Measurements from ENCODE around the gene ANKRD31. TPM values are rescaled to one million over a fixed set of nuclear protein-coding genes. Genes with fewer than 3 reads are reported as not detected.

The ANKRD31 gene
- total and polyA plus RNA-seq, 7 experiments from 2014 or later: 0.22 to 1.6 (median 0.59) TPM

DNA sequence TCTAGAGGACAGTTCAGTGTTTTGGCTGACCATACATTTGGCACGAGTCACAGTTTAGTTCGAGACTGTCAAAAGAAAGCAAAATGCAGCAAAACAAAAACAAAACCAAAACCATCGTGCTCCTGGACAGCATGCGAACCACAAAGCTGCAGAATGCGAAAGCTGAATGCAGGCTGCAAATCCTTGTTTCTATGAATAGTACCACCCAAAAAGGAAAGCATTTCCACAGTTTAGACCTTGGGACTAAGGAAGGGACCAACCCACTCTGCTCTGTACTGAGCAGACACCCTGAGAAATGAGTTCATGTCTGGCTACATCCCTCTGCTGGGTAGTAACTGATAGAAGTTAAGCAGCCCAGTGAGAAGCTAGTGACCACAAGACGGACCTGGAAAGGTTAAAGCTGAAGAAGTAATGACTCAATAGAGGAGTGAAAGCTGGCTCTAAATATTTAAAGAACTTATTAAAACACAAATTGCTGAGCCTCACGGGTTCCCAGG lies 188.2 kb downstream of the ANKRD31 start:
- H3K36me3 ChIP-seq (ENCODE audit: control insufficient read depth in 2 of 3, insufficient read depth in 3 of 3, low read length in 3 of 3): peaks cover 2 to 41% (median 9%) of the 10 kb centered on the region in 3 experiments
- H3K4me1 Mint-ChIP-seq: peaks cover 42 to 86% (median 82%) of the 10 kb centered on the region in 7 donors
- no peak overlapping the region for H3K27ac ChIP-seq (ENCODE audit: low read depth, low read length)
- POLR2A ChIA-PET: interaction anchor here (1.1 to 7.7 kb wide), 5 partner anchors 9 to 189 kb away, joined by 3 to 127 read pairs (median 51); partner anchors contain the start of gene ANKRD31
- no peaks in the 10 kb centered on the region for H3K27me3 ChIP-seq (ENCODE audit: control insufficient read depth in 2 of 2, insufficient read depth in 2 of 2, low read length in 2 of 2)
- peaks cover 0 to 4% (median 0%) of the 10 kb centered on the region in 11 donors for H3K9me3 Mint-ChIP-seq
- no peak for DNase-seq
- ATAC-seq: no peak
- peak overlapping the region in 7 of 9 donors; percentile 27 to 90 (median 48) for H3K27ac Mint-ChIP-seq
- intact Hi-C loops (cut with micrococcal nuclease): loop anchor here in 1 of 2 donors (10.0 kb wide), 1 partner anchor 1986 kb away; the partner anchor contains the start of gene AGGF1
- peaks cover 0 to 4% (median 0%) of the 10 kb centered on the region in 5 donors for H3K27me3 Mint-ChIP-seq
- H3K9me3 ChIP-seq (ENCODE audit: control insufficient read depth in 2 of 3, low read length in 3 of 3): no peaks in the 10 kb centered on the region
- no peak overlapping the region for H3K4me3 ChIP-seq (ENCODE audit: low read length)
- H3K36me3 Mint-ChIP-seq: peaks cover 23 to 42% (median 31%) of the 10 kb centered on the region in 5 donors
- CTCF ChIA-PET: interaction anchor here (0.6 to 3.7 kb wide), 15 partner anchors 9 to 298 kb away, joined by 3 to 36 read pairs (median 8); partner anchors contain the start of gene ANKRD31
- peaks cover 40 to 49% of the 10 kb centered on the region in 2 donors for H3K4me1 ChIP-seq (ENCODE audit: control insufficient read depth in 2 of 2, insufficient read depth in 2 of 2, low read length in 2 of 2)
- peak overlapping the region in 9 of 10 donors; percentile 45 to 98 (median 58) for H3K4me3 Mint-ChIP-seq

DNA sequence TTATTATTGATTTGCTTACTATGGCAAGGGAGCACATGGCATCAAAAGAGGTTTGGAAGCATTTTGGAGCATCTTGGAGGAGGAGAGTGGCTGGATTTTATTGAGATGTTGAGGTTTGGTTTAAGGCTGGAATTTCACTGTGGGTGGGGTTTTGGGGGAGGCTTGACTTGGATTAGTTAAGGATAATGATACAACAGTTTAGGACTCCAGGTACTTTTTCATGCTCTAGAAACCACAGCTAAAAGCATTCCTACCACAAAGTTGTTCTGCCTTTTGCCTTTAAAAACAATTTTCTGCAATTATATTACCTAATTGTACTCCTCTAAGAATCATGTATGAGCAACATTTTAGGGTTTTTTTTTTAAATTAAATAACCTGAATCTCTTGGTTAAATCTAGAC lies 189.3 kb downstream of the ANKRD31 start:
- Mint-ChIP-seq H3K9me3 (peaks cover 0 to 4% (median 0%) of the 10 kb centered on the region in 11 donors), H3K36me3 (peaks cover 27 to 54% (median 40%) of the 10 kb centered on the region in 5 donors), H3K27me3 (peaks cover 0 to 4% (median 0%) of the 10 kb centered on the region in 5 donors), H3K4me3 (peak overlapping the region in 6 of 10 donors; percentile 49 to 98 (median 68)), H3K27ac (peak overlapping the region in 4 of 9 donors; percentile 37 to 90 (median 58)), H3K4me1 (peaks cover 42 to 97% (median 87%) of the 10 kb centered on the region in 7 donors)
- ChIA-PET CTCF (interaction anchor here (0.7 to 2.2 kb wide), 4 partner anchors 54 to 1724 kb away, joined by 3 to 13 read pairs (median 4); partner anchors contain the start of gene ANKRD31), POLR2A (interaction anchor here (0.7 to 7.7 kb wide), 5 partner anchors 10 to 190 kb away, joined by 3 to 127 read pairs (median 51); partner anchors contain the start of gene ANKRD31)
- Histone ChIP-seq H3K4me1 (ENCODE audit: control insufficient read depth in 2 of 2, insufficient read depth in 2 of 2, low read length in 2 of 2) (peaks cover 40 to 49% of the 10 kb centered on the region in 2 donors), H3K4me3 (ENCODE audit: low read length) (no peak overlapping the region), H3K9me3 (ENCODE audit: control insufficient read depth in 2 of 3, low read length in 3 of 3) (no peaks in the 10 kb centered on the region), H3K27ac (ENCODE audit: low read depth, low read length) (no peak overlapping the region), H3K27me3 (ENCODE audit: control insufficient read depth in 2 of 2, insufficient read depth in 2 of 2, low read length in 2 of 2) (no peaks in the 10 kb centered on the region), H3K36me3 (ENCODE audit: control insufficient read depth in 2 of 3, insufficient read depth in 3 of 3, low read length in 3 of 3) (peaks cover 12 to 46% (median 12%) of the 10 kb centered on the region in 3 experiments)
- no peak for DNase-seq
- no peak for ATAC-seq
- intact Hi-C loops (cut with micrococcal nuclease): loop anchor here in 1 of 2 donors (10.0 kb wide), 1 partner anchor 1987 kb away; the partner anchor contains the start of gene AGGF1

DNA sequence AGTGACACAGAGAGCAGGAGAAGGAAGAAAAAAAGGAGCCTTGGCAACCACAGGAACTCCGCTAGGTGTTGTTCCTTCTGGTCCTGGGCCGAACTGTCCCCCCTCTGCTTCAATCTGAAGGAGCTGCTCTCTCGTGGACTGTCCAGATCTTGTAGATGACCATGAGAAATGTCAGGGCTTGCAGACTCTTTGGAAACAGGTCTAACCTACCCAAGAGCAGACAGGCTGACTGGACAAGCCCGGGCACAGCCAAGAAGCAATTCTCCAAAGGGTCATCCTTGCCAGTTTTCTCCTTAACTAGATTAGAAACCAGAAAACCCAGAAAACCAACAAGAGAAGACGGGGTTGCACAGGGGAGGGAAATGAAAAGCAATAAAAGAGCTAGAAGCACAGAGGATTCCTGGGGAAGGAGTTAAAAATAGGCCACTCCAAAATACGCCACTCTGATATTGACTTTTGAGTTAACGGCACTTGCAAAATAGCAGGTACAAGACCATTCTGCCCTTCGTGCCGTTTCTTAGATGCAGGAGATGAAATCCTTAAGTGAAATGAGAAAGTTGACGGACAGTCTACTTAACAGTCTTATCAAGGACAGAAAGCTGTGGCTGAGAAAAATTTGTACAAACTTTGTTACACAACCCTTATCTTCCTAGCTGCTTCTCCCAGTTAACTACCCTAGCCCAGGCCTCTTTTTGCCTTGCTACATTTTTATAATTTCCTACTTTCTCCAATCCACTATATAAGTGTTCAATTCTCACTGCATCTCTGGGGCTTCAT lies 190.1 kb downstream of the ANKRD31 start:
- Histone ChIP-seq H3K27ac (ENCODE audit: low read depth, low read length) (no peak overlapping the region), H3K4me3 (ENCODE audit: low read length) (no peak overlapping the region), H3K27me3 (ENCODE audit: control insufficient read depth in 2 of 2, insufficient read depth in 2 of 2, low read length in 2 of 2) (no peaks in the 10 kb centered on the region), H3K4me1 (ENCODE audit: control insufficient read depth in 2 of 2, insufficient read depth in 2 of 2, low read length in 2 of 2) (peaks cover 37 to 49% of the 10 kb centered on the region in 2 donors), H3K9me3 (ENCODE audit: control insufficient read depth in 2 of 3, low read length in 3 of 3) (no peaks in the 10 kb centered on the region), H3K36me3 (ENCODE audit: control insufficient read depth in 2 of 3, insufficient read depth in 3 of 3, low read length in 3 of 3) (peaks cover 12 to 47% (median 14%) of the 10 kb centered on the region in 3 experiments)
- Mint-ChIP-seq H3K27me3 (peaks cover 0 to under 1% (median 0%) of the 10 kb centered on the region in 5 donors), H3K36me3 (peaks cover 27 to 60% (median 46%) of the 10 kb centered on the region in 5 donors), H3K27ac (peak overlapping the region in 5 of 9 donors; percentile 23 to 90 (median 47)), H3K4me3 (peak overlapping the region in 2 of 10 donors; percentile 12 to 23), H3K9me3 (peaks cover 0 to 4% (median 0%) of the 10 kb centered on the region in 11 donors), H3K4me1 (peaks cover 40 to 94% (median 86%) of the 10 kb centered on the region in 7 donors)
- CTCF ChIA-PET: interaction anchor here (0.6 to 1.2 kb wide), 4 partner anchors 53 to 1547 kb away, joined by 3 to 4 read pairs (median 3); no protein-coding TSS in a partner anchor
- POLR2A ChIA-PET: interaction anchor here (0.8 to 7.7 kb wide), 3 partner anchors 11 to 190 kb away, joined by 3 to 61 read pairs (median 3); partner anchors contain the start of gene ANKRD31
- no peak for DNase-seq
- ATAC-seq: no peak
- intact Hi-C loops (cut with micrococcal nuclease): loop anchor here in 1 of 2 donors (10.0 kb wide), 1 partner anchor 1988 kb away; the partner anchor contains the start of gene AGGF1

DNA sequence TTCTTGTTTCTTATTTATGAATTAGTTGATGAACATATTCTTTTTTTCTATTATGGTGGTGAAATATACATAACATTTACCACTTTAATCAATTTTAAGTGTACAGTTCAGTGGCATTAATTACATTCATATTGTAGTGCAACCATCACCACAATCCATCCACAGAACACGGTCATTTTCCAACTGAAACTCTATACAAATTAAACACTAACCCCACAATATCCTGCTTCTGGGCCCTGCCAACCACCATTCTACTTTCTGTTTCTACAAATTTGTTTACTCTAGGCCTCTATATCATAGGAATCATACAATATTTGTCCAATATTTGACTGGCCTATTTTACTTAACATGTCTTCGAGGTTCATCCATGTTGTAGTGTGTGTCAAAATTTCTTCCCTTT lies 191.6 kb downstream of the ANKRD31 start:
- peaks cover 23 to 35% of the 10 kb centered on the region in 2 donors for H3K4me1 ChIP-seq (ENCODE audit: control insufficient read depth in 2 of 2, insufficient read depth in 2 of 2, low read length in 2 of 2)

DNA sequence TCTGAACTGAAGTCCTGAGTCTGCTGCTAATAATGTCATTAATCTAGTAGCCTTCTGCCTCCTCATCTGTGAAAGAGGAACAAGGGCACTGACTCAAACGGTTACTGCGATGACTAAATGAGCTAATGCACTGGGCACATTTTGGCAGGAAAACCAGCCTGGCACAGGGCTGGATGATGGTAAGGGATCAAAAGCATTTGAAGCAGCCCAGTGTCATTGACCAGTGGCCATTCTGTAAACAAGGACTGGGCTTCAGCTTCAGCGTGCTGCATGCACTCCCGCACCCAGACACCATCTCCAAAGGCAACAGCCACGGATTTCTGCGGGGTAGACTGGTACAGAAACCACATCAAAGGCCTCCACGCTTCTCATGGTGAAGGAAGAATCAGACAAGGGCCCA lies 192.3 kb downstream of the ANKRD31 start:
- Mint-ChIP-seq H3K4me3 (peak overlapping the region in 5 of 10 donors; percentile 21 to 67 (median 39)), H3K27me3 (no peaks in the 10 kb centered on the region), H3K4me1 (peaks cover 30 to 92% (median 79%) of the 10 kb centered on the region in 7 donors), H3K27ac (peak overlapping the region in 6 of 9 donors; percentile 30 to 69 (median 42)), H3K36me3 (peaks cover 26 to 76% (median 63%) of the 10 kb centered on the region in 5 donors), H3K9me3 (peaks cover 0 to 4% (median 0%) of the 10 kb centered on the region in 11 donors)
- no peak overlapping the region for H3K27ac ChIP-seq (ENCODE audit: low read depth, low read length)
- ATAC-seq: peak; percentile 60
- H3K36me3 ChIP-seq (ENCODE audit: control insufficient read depth in 2 of 3, insufficient read depth in 3 of 3, low read length in 3 of 3): peaks cover 12 to 54% (median 14%) of the 10 kb centered on the region in 3 experiments
- DNase-seq: peak in 3 of 9 donors; percentile 13 to 42 (median 24)
- H3K4me1 ChIP-seq (ENCODE audit: control insufficient read depth in 2 of 2, insufficient read depth in 2 of 2, low read length in 2 of 2): peaks cover 16 to 28% of the 10 kb centered on the region in 2 donors
- no peak overlapping the region for H3K4me3 ChIP-seq (ENCODE audit: low read length)
- H3K27me3 ChIP-seq (ENCODE audit: control insufficient read depth in 2 of 2, insufficient read depth in 2 of 2, low read length in 2 of 2): no peaks in the 10 kb centered on the region
- H3K9me3 ChIP-seq (ENCODE audit: control insufficient read depth in 2 of 3, low read length in 3 of 3): no peaks in the 10 kb centered on the region
- CTCF ChIA-PET: no interaction called here
- intact Hi-C loops (cut with micrococcal nuclease): loop anchor here in 1 of 2 donors (10.0 kb wide), 1 partner anchor 1990 kb away; the partner anchor contains the start of gene AGGF1
- POLR2A ChIA-PET: interaction anchor here (0.9 to 1.4 kb wide), 2 partner anchors 9 to 11 kb away, joined by 3 to 6 read pairs; no protein-coding TSS in a partner anchor

More for the DNA sequence above, 191.6 kb downstream of the ANKRD31 start:
- intact Hi-C loops (cut with micrococcal nuclease): loop anchor here in 1 of 2 donors (10.0 kb wide), 1 partner anchor 1990 kb away; the partner anchor contains the start of gene AGGF1
- Mint-ChIP-seq H3K36me3 (peaks cover 26 to 71% (median 57%) of the 10 kb centered on the region in 5 donors), H3K4me3 (peak overlapping the region in 5 of 10 donors; percentile 11 to 70 (median 25)), H3K27ac (peak overlapping the region in 7 of 9 donors; percentile 0 to 90 (median 57)), H3K4me1 (peaks cover 28 to 93% (median 79%) of the 10 kb centered on the region in 7 donors), H3K27me3 (no peaks in the 10 kb centered on the region), H3K9me3 (peaks cover 0 to 4% (median 0%) of the 10 kb centered on the region in 11 donors)
- H3K9me3 ChIP-seq (ENCODE audit: control insufficient read depth in 2 of 3, low read length in 3 of 3): no peaks in the 10 kb centered on the region
- ChIA-PET CTCF (no interaction called here), POLR2A (interaction anchor here (0.8 to 1.4 kb wide), 3 partner anchors 10 to 68 kb away, joined by 3 to 6 read pairs (median 3); no protein-coding TSS in a partner anchor)
- DNase-seq: no peak
- ATAC-seq: no peak
- H3K4me3 ChIP-seq (ENCODE audit: low read length): no peak overlapping the region
- H3K36me3 ChIP-seq (ENCODE audit: control insufficient read depth in 2 of 3, insufficient read depth in 3 of 3, low read length in 3 of 3): peaks cover 12 to 48% (median 14%) of the 10 kb centered on the region in 3 experiments
- no peak overlapping the region for H3K27ac ChIP-seq (ENCODE audit: low read depth, low read length)
- no peaks in the 10 kb centered on the region for H3K27me3 ChIP-seq (ENCODE audit: control insufficient read depth in 2 of 2, insufficient read depth in 2 of 2, low read length in 2 of 2)

All from naive thymus-derived CD4-positive, alpha-beta T cell (primary cell).